HG02763 (cell line): ENCODE measurements around the gene HMGN2.

Experiments
- ATAC-seq: cut with Tn5 transposase; IDR thresholded peaks from one replicate; pipeline ENCODE4 v1.9.1; 2021; ENCODE audit warnings: mild to moderate bottlenecking, moderate library complexity; ENCODE audit not compliant: unreplicated experiment

The HMGN2 gene

DNA sequence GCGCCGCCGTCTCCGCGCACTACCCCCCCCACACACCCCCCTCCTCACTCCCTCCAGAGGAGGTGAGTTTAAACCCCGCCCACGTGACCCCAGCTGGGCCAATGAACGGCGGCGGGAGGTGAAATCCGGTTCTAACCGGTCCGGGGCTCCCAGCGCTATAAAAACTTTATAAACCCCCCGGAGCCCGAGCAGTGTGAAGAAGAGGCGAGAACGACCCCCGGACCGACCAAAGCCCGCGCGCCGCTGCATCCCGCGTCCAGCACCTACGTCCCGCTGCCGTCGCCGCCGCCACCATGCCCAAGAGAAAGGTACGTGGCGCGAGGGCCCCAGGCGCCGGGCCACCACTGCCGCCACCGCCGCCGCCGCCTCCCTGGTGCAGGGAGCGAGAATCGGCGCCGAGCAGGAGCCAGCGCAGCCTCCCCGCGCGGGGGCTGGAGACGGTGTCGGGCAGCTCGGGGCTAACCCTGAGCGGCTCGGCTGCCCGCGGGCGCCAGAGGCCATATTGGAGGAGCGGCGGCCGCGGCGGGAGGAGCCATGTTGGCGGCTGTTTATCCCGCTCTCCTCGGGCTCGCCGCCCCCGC, at the start of gene HMGN2:
HMGN2 (plus strand) TSS at position 121 of the 581 bp plus-strand sequence; CDS start at position 294, 173 bp downstream.
- peak; percentile 46 for ATAC-seq

DNA sequence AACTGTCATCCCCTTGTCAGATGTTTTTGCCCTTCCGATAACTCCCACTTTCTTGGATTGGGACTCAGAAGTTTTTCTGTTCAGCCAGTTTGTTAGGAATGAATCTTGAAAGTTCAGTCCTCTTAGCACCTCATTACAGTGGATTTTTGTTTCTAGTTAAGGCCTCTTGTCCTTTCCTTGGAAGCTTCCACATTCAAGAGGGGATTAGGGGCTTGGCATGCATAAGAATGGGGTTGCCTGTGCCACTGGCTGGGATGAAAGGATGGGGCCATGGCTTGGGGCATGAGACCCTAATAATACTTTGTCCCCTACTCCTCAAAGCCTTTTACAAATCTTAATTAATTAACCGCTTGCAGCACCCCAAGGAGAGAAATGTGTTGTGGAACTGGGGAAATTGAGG, 42.5 kb upstream of the HMGN2 start:
- no peak for ATAC-seq

DNA sequence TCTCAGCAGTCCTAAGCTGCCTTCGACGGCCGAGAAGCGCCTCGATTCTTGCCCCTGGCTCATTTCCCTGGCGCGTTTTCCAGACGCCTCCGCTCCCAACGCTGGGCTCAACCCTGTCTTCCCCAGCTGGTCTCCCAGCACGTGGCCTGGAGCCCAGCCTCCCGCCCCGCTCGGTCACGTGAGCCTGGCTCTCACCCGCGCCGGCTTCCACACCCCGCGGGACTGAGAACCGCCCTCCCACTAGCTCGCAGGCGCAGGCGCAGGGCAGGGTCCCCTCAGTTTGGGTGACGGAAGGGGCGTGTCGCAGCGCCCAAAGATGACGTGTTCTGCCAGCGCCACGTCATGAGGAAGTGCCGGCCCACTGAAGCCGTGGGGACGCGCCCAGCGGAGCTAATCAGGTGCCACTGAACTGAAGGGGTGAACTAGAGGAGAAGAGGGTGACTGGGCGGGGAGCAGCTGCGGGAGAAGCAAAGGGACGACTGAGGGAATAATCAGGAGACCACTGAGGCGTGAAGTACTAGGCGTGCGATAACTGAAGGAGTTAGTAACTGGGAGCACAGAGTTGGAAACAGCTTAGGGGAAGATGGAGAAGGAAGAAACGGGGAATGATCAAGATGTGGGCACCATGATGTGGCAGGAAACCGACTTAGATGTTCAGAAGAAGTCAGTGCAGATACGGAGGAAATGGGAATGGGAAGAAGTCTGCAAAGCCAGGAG, 40.1 kb upstream of the HMGN2 start, which contains the start of gene DHDDS:
DHDDS (plus strand) TSS at position 343 of the 717 bp plus-strand sequence. CDS start 625 bp downstream, outside the sequence.
- peak; percentile 95 for ATAC-seq

DNA sequence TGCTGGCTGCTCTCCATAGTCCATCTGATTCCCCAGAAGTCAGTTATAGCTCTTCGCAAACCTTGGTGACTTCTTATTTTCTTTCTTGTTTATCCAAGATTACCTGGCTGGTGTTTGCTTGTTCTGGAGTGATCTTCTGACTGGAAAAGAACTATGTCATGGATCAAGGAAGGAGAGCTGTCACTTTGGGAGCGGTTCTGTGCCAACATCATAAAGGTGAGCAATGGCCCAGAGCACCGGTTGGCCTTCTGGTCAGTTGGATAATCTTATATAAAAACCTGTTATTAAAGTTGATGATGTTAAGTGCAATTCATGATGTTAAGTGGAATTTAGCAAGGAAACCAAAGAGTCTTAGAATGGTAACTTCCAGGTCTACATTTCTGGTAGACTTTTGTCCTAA, 39.4 kb upstream of the HMGN2 start:
- no peak for ATAC-seq

DNA sequence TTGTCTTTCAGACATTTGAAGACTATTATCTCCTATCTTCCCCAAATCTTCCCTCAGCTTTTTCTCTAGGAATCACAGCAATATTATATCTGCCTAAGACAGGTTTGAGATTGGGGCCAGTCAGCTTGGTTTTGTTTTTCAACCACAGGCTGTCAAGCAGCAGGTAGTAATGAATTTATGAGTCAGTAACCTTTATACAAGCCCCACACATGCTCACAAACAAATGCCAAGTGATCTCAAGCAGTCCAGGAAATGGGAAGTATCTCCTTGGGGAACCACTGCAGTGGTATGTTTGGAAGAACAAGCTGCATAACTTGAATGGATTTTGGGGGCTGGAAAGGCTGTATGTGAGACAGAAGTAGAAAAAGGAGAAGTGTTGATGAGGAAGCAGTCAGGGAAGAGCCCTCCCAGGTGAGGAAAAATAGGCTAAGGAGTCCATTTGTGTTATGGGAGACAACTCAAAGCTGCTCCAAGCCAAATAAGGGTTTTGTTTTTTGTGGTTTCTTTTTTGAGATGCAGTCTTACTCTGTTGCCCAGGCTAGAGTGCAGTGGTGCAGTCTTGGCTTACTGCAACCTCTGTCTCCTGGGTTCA, 38.0 kb upstream of the HMGN2 start:
- no peak for ATAC-seq

DNA sequence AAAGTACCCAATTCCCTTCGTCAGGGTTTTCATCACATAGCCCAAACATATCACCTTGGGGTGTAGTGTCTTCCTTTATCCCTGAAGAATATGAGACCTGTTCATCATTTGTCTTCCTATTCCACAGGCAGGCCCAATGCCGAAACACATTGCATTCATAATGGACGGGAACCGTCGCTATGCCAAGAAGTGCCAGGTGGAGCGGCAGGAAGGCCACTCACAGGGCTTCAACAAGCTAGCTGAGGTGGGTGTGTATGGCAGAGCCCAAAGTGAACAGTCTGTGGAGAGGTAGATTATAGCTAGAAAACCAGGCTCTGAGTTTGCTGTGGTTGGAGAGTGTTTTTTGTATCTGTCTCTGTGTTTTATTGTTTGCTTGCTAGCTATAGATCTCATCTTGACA, 34.2 kb upstream of the HMGN2 start:
- ATAC-seq: no peak

DNA sequence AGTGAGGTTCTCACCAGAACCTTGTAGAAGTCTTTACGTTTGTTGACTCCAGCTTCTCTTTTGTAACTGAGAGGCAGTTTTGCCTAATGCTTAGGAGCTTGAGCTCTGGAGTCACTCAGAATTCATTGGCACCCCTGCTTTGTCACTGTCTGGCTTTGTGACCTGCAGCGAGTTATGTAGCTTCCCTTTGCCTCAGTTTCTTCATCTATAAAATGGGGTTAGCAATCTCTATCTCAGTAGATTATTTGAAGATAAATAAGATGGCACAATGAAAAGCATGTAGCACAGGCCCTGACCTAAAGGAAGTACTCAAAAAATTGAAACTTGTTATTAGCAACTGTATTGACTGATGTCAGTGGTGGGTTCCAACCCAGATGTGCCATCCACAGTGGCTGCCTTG, 32.0 kb upstream of the HMGN2 start:
- ATAC-seq: no peak

DNA sequence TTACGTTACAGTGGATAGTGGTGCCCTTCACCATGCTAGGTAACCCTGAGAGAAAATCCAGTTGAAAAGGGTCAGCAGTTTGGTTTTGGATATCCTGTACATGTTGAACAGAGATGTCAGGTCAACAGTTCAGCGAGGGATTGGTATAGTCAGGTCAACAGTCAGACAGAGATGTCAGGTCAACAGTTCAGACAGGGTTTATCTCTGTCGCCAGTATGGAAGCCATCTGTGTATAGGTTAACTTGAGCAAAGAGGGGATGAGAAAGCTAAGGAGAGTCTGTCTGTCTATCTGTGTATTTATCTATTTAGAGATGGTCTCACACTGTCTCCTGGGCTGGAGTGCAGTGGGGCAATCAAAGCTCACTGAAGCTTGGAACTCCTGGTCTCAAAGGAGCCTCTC, 22.4 kb upstream of the HMGN2 start:
- no peak for ATAC-seq

DNA sequence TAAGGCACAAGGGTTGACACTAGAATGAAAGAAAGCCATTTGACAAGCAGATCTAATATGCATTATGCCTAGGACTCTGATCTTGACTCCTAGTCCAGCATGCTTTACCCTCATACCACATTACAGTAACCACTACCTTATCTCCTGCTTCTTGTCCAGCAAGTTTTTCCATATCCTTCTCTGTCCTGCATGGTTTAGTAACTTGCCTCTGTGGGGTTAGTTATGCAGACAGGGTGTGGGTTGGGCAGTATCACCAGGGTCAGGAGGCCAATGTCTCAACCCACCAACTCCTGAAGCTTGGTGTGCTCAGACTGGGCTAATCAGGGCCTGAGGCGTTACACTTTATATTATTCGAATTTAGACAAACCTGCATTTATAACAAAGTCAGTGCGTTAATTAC, 21.3 kb upstream of the HMGN2 start:
- ATAC-seq: no peak

DNA sequence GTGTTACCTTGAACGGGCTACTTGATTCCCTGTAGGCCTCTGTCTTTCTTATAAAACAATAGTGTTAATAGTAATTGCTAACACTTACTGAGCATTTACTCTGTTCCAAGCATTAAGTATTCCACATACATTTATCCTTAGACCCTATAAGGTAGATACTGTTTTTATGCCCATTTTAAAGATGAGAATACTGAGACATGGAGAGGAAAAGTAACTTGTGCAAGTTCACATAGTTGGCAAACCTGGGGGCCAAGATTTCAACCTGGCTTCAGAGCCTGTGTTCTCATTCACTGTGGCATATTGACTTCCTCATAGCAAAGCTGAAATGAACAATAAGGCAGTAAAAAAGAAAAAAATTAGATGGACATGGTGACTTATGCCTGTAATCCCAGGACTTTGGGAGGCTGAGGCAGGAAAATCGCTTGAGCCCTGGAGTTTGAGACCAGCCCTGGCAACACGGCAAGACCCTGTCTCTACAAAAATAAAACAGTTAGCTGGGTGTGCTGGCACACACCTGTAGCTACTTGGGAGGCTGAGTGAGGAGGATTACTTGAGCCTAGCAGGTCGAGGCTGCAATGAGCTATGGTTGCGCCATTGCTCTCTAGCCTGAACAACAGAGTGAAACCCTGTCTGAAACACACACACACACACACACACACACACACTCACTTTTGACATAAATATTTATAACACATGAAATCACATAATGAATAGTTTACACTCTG, 19.6 kb upstream of the HMGN2 start:
- no peak for ATAC-seq

DNA sequence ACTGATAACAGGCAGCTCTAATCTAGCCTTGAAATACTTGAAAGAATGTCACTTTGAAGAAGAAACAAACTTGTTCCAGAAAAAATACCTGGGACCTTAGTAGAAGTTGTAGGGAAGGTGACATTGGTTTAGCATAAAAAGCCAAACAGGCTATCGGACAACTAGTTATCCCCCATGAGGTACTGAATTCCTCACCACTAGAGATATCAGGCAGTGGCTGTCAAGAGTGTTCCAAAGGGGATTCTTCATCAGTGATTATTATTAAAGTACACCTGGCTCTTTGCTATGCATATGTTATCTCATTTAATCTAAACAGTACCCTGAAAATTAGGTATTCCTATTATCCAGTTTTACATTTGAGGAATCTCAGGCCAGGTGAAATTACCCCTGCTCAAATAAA, 13.1 kb upstream of the HMGN2 start:
- no peak for ATAC-seq

DNA sequence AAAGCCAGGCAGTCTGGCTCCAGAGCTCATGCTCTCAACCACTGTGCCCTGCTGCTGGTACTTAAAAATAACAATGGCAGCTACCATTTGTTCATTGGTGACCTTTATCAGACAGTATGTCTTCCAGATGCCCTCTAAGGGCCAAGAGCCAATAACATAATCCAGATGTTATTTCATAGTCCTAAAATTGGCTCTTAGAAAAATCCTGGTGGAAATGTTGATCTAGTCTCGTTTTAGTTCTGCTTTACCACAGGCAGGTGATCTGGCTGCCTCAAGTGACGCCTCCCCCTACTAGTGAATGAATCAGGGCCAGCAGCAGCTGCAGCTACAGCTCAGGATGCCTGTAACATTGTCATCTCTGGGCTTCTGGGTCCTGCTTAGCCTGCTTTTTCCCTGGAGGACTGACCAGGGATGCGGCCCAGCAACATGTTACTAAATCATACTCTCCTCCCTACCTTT, 12.6 kb upstream of the HMGN2 start:
- no peak for ATAC-seq

DNA sequence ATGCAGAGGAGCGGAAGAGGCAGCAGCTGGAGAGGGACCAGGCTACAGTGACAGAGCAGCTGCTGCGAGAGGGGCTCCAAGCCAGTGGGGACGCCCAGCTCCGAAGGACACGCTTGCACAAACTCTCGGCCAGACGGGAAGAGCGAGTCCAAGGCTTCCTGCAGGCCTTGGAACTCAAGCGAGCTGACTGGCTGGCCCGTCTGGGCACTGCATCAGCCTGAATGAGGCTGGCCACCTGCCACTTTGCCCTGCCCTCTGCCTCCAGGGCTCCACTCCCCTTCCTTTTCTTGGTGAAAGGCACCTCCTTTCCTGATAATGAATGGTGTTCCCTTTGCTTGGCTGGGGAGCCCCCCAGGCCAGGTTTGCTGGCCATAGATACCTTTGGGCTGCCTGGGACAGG, 3.3 kb upstream of the HMGN2 start:
- no peak for ATAC-seq

DNA sequence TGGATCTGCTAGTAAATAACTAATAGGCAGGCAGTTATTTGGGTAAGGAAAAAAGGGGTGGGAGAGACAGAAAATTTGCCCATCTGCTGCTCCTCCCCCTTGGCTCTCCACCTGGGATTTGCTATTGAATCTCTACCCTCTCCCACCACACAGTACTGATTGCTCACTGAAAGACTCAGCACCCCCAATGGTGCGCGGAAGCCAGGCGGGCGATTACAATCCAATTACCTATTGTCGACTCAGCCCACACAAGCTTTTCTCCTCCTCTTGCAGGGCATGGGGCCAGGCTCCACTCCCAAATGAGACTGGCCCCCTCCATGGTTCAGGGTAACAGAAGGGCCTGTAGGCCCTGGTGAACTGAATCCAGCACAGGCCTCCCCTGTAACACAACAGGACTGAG, 2.7 kb upstream of the HMGN2 start:
- ATAC-seq: no peak

DNA sequence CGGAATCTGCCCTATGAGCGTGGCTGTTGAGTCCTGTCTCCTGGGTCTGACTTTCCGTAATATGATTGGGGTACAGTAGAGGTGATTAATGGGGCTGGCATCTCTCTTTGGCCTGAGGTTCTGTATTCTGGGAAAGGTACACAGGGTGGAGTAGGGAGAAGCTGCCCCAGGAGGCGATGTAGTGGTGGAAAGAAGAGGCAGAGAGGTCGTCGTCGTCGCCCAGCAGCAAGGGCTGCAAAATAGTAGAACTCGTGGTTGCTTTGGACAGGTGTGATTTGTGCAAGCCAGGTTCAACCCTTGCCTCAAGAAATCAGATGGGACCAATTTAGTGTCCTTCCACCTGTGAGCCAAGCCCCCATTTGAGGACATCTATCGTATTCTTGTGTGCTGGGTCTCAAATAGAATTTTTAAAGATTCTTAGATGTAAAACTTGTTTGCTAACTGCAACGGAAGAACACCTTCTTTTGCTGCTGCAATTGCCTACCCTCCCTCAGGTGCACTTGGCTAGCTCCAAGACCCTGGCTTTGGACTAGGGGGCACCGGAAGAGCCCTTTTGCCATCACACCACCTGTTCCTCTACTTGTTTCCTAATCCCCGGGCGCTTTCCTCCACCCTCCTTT, 1.3 kb upstream of the HMGN2 start:
- no peak for ATAC-seq

DNA sequence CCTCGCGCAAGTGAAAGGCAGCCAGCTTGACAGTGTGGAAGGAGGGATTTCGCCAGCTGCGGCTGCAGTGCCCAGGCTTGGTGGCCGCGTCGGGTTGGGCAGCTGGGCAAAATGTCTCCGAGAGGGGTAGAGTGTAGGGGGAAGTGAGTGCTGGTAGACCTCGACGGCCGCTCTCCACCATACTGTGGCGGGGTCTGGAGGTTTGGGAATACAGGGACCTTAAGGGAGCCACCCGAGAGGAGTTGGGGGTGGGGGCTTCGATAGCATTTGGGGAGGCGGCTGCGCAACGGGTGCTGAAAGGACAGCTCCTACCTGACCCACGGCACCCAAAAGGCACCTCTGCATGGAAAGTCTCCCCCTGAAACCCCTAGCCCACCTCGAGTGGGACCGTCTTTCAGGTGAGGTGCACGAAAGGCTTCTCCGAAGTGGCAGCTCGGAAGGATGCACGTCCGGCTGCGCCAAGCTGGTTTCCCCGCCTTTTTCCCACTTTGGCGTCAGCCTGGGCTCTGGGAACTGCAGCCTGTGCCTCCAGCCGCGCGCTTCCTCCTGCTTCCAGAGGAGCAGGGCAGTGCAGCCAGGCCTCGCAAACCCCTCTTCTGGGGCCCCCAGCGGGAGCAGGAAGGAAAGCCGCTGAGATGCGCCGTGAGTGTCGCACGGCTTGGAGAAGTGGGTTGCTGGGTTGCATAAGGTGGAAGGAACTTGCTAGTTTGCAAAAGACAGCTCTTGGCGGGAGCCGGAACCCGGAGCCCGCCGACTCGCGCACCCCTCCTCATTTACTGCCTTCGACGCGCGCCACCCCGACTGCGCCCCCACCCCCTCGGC, 531 bp upstream of the HMGN2 start:
- no peak for ATAC-seq

DNA sequence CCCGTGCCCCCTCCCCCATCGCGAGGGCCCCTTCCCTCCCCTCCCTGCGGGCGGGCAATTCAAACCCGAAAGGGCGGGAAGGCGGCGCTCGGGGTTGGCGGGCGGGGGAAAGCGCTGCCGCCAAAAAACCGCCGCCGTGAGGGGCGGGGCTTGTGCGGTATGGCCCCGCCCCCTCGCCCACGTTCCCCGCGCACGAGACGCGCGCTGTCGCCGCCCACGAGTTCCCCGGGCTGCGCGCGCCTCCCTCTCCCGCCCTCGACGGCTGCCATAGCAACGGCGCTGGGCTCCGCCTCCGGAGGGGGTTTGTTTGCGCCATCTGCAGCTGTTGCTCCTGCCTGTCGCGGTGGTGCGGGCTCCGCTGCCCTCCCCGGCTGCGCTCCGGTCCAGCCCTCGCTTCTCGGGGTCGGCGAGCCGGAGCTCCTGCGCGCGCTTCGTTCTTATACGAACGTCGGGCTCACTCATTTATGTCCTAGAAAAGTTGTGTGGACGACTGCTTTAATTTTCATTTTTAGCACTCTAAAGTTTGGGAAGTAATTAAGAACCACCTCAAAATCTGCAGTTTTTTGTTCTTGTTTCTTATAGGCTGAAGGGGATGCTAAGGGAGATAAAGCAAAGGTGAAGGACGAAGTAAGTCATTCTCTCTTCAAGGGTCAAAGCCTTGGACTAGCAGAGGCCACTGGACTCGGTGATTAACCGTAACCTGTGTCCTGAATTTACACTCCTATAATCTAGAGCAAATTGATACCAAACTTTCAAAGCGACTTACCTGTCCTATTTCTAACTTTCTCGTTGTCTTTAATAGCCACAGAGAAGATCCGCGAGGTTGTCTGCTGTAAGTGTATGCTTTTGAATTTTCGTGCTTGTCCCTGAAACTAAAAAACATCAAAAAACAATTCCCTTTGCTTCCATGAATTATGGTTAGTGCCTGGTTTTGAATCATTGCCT, 933 bp downstream of the HMGN2 start:
- ATAC-seq: peak; percentile 74

DNA sequence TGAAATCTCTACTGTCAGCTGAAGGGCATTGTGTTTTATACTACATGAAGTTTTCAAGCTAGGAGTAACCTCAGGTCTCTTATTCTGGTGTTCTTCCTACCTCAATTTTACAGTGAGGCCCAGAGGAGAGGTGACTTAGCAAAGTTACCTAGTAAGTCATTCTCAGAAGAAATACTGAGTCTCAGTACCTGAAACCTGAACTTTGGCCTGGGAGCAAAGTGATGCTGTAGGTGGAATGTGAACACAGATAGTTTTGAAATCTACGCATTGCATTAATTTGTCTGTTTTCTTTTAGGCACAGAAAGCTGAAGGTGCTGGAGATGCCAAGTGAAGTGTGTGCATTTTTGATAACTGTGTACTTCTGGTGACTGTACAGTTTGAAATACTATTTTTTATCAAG, 2.6 kb downstream of the HMGN2 start:
- no peak for ATAC-seq

DNA sequence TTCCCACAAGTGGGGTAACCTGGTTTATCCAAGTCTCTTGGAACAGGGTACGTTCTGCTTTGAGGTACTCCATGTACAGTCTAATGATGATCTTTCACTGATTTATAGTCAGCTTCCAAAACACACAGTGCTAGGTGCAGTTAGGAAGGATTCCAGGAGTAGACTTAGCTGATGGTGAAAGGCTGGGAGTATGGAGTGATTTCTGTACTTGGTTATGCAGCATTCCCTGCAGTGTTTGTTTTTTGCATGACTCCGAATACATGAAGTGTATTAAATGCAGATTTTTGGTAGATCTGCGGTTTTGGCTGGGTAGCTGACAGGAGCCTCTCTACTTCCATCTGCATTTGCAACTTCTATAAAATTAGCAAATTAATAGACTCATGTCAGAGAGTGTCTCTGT, 3.7 kb downstream of the HMGN2 start:
- no peak for ATAC-seq
